ENCODE measurements around the gene CX3CL1.
"Not testable (repeated sequence)": the region's sequence is repeated elsewhere in the genome, so short reads cannot be mapped to it uniquely, and the experiment has no call there.

Gene CX3CL1

GRCh38 chr16:57367116-57367752 is 5.1 kb upstream of the CX3CL1 start:
- H3K36me3 Mint-ChIP-seq (ENCODE audit: low read depth), result no peaks in the 10 kb centered on the region
- no peaks in the 10 kb centered on the region for H3K9me3 Mint-ChIP-seq
- peaks cover 5% of the 10 kb centered on the region for H3K27me3 Mint-ChIP-seq (ENCODE audit: low read depth)
- no peaks in the 10 kb centered on the region for H3K4me1 Mint-ChIP-seq (ENCODE audit: low read depth)
- no peak overlapping the region for H3K4me3 Mint-ChIP-seq
- H3K27ac Mint-ChIP-seq, result peak overlapping the region; percentile 43

- no peaks in the 10 kb centered on the region for H3K36me3 Mint-ChIP-seq (ENCODE audit: low read depth)
- H3K27ac Mint-ChIP-seq, result no peak overlapping the region
- H3K4me3 Mint-ChIP-seq, result no peak overlapping the region
- H3K4me1 Mint-ChIP-seq (ENCODE audit: low read depth), result no peaks in the 10 kb centered on the region
- peaks cover 12% of the 10 kb centered on the region for H3K27me3 Mint-ChIP-seq (ENCODE audit: low read depth)
- H3K9me3 Mint-ChIP-seq, result no peaks in the 10 kb centered on the region
Measured at GRCh38 chr16:57371494-57372371, 557 bp upstream of the CX3CL1 start.

DNA sequence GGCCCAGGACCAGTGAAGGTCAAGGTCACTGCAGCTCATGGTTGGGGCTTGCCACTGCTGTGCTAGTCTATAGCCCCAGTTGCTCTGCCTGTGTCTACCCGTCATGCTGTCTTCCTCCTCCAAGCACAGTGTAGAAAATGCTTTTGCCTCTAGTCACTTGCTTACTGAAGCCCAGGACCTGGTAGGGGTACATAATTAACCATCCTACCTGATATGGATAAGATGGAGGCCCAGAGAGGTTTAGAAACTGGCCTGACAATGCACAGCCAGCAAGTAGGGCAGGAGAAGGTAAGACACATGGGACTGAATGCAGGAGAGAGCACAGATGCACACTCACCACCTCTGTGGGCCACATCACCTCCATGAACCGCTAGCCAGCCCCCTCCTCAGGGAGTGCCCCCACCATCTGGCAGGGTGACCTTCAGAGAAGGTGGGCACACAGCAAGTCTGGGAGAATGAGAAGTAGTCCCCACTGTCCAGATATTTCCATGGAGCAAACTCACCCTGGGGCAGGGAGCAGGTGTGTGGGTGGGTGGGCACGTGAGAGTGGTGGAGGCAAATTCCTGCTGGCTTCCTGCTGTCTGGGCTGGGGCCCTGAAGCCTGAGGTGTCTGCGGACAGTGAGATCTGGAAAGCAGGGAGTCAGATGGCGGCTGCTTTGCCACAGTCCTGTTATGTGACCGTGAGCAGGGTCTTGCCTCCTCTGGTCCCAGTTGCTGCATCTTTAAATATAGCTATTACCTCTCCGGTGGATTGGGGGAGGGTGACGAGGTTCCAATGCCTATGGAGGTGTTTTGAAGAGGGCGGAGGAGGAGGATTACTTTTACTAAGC is 1.0 kb downstream of the CX3CL1 start:
- no peaks in the 10 kb centered on the region for H3K36me3 Mint-ChIP-seq (ENCODE audit: low read depth)

DNA sequence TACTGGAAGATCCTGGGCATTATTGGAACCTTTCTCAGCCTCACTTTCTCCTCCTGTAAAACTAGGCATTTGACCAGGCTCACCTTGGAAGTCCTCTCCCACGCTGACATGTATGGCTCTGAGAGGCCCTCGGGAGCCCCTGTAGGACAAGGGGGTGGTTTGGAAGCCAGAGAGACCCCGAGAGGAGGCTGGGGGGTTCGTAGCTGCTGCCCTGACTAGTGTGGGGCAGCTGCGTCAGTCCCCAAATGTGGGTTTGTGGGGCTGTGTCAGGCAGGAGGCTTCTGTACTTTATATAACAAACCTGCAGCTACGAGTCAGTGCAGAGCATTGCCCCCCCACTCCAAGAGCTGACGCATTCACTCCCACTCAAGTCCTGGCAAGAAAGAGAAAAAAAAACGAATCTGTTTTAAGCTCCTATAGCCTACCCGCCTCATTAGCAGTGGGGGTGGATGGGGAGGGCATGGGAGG is 1.8 kb downstream of the CX3CL1 start:
- H3K9me3 Mint-ChIP-seq, result no peaks in the 10 kb centered on the region
- H3K4me3 Mint-ChIP-seq, result no peak overlapping the region
- peaks cover 5% of the 10 kb centered on the region for H3K4me1 Mint-ChIP-seq (ENCODE audit: low read depth)
- H3K27me3 Mint-ChIP-seq (ENCODE audit: low read depth), result peaks cover 7% of the 10 kb centered on the region
- H3K27ac Mint-ChIP-seq, result no peak overlapping the region
- H3K36me3 Mint-ChIP-seq (ENCODE audit: low read depth), result no peaks in the 10 kb centered on the region

More for the DNA sequence above, 1.0 kb downstream of the CX3CL1 start:
- peaks cover 5% of the 10 kb centered on the region for H3K4me1 Mint-ChIP-seq (ENCODE audit: low read depth)
- no peaks in the 10 kb centered on the region for H3K9me3 Mint-ChIP-seq
- H3K27ac Mint-ChIP-seq, result no peak overlapping the region
- no peak overlapping the region for H3K4me3 Mint-ChIP-seq
- H3K27me3 Mint-ChIP-seq (ENCODE audit: low read depth), result peaks cover 7% of the 10 kb centered on the region

GRCh38 chr16:57374925-57375465 is 2.7 kb downstream of the CX3CL1 start:
- not testable (repeated sequence) for H3K4me1 Mint-ChIP-seq (ENCODE audit: low read depth); H3K36me3 Mint-ChIP-seq (ENCODE audit: low read depth); H3K4me3 Mint-ChIP-seq; H3K9me3 Mint-ChIP-seq; H3K27ac Mint-ChIP-seq; H3K27me3 Mint-ChIP-seq (ENCODE audit: low read depth)

DNA sequence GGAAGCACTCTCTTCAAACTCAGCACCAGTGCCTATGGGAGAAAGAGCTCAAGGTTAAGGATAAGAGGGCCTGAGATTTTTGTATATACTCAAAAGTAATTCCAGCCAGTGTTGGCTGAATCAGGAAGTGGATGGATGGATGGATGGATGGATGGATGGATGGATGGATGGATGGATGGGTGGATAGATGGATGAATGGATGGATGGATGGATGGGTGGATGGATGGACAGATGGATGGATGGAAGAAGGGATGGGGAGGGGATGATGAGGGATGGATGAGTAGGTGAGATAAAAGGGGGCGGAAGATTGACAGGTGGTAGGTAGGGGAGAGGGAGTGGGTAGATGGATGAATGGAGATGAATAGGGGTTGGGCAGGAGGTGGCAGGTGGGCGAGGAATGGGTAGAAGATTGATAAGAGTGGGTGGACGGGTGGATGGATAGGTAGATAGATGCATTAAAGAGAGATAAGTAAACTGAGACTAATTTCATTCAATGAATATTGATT is 4.1 kb downstream of the CX3CL1 start:
- Mint-ChIP-seq H3K36me3 (ENCODE audit: low read depth) (no peaks in the 10 kb centered on the region), H3K4me3 (no peak overlapping the region), H3K27ac (no peak overlapping the region), H3K4me1 (ENCODE audit: low read depth) (peaks cover 5% of the 10 kb centered on the region), H3K27me3 (ENCODE audit: low read depth) (peaks cover 7% of the 10 kb centered on the region), H3K9me3 (no peaks in the 10 kb centered on the region)

DNA sequence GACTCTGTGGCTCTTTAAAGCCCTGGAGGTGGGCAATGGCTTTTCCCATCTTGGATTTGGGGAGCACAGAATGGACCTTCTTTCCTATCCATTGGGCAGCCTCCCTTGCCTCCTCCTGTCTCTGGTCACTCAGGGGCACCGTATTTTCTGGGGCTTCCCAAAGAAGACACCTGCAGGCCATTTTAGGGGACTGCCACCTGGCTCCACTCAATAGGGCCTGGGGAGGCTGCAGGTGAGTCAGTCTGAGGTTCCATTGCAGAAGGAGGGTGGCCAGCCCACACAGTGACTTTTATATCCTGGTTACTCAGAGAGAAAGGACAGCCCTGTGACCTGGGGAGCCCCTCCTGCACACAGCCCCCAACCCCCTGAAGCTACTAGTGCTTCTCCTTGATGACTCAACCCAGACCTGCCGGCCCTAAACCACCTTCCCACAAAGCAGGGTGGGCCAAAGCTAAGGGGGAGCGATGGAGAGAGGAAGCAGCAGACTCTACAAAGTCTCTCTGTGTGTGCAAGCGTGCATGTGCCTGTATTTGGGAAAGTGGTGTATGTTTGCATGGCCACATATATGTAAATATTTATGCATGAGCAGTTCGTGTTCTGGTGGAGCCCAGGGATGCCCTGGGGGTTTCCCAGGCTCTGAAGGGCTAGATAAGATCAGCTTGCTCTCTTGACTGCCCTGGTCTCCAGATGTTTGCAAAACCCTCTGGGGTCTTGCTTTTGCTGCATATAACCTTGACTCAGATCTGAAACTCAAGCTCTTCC is 5.0 kb downstream of the CX3CL1 start:
- Mint-ChIP-seq H3K4me3 (no peak overlapping the region), H3K27ac (no peak overlapping the region), H3K27me3 (ENCODE audit: low read depth) (peaks cover 7% of the 10 kb centered on the region), H3K9me3 (no peaks in the 10 kb centered on the region), H3K4me1 (ENCODE audit: low read depth) (peaks cover 5% of the 10 kb centered on the region), H3K36me3 (ENCODE audit: low read depth) (no peaks in the 10 kb centered on the region)

DNA sequence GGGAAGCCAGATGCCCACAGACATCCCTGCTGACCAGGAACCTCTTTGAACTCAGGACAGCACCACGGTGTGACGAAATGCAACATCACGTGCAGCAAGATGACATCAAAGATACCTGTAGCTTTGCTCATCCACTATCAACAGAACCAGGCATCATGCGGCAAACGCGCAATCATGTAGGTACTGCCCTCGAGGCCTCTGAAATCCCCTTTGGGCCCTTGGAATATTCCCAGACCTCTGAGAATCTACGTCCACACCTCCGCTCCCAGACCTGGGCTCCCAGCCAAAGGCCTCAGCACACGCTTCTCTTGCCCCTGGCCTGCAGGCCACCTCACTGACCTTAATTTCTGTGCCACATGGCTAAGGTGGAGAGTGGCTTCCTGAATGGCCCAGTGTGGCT is 7.3 kb downstream of the CX3CL1 start:
- no peaks in the 10 kb centered on the region for H3K36me3 Mint-ChIP-seq (ENCODE audit: low read depth)
- H3K9me3 Mint-ChIP-seq, result no peaks in the 10 kb centered on the region
- H3K27me3 Mint-ChIP-seq (ENCODE audit: low read depth), result peaks cover 7% of the 10 kb centered on the region
- H3K4me1 Mint-ChIP-seq (ENCODE audit: low read depth), result peaks cover 5% of the 10 kb centered on the region
- no peak overlapping the region for H3K4me3 Mint-ChIP-seq
- no peak overlapping the region for H3K27ac Mint-ChIP-seq

GRCh38 chr16:57380671-57381462 is 8.6 kb downstream of the CX3CL1 start:
- no peak overlapping the region for H3K27ac Mint-ChIP-seq
- H3K9me3 Mint-ChIP-seq, result no peaks in the 10 kb centered on the region
- peaks cover 5% of the 10 kb centered on the region for H3K4me1 Mint-ChIP-seq (ENCODE audit: low read depth)
- peaks cover 7% of the 10 kb centered on the region for H3K27me3 Mint-ChIP-seq (ENCODE audit: low read depth)
- no peak overlapping the region for H3K4me3 Mint-ChIP-seq
- no peaks in the 10 kb centered on the region for H3K36me3 Mint-ChIP-seq (ENCODE audit: low read depth)

- H3K27ac Mint-ChIP-seq, result no peak overlapping the region
- no peaks in the 10 kb centered on the region for H3K36me3 Mint-ChIP-seq (ENCODE audit: low read depth)
- H3K27me3 Mint-ChIP-seq (ENCODE audit: low read depth), result no peaks in the 10 kb centered on the region
- H3K4me1 Mint-ChIP-seq (ENCODE audit: low read depth), result peaks cover 5% of the 10 kb centered on the region
- no peaks in the 10 kb centered on the region for H3K9me3 Mint-ChIP-seq
- H3K4me3 Mint-ChIP-seq, result no peak overlapping the region
Measured at GRCh38 chr16:57381791-57382534, 9.7 kb downstream of the CX3CL1 start.

- no peak overlapping the region for H3K27ac Mint-ChIP-seq
- no peaks in the 10 kb centered on the region for H3K36me3 Mint-ChIP-seq (ENCODE audit: low read depth)
- H3K27me3 Mint-ChIP-seq (ENCODE audit: low read depth), result no peaks in the 10 kb centered on the region
- peaks cover 2% of the 10 kb centered on the region for H3K4me1 Mint-ChIP-seq (ENCODE audit: low read depth)
- no peak overlapping the region for H3K4me3 Mint-ChIP-seq
- H3K9me3 Mint-ChIP-seq, result no peaks in the 10 kb centered on the region
Measured at GRCh38 chr16:57382535-57383275, 10.4 kb downstream of the CX3CL1 start.

Measured in T-helper 1 cell treated with Interleukin-12 subunit alpha and Interleukin-12 subunit beta and Interleukin-4 antibody, amounts not matched to agents 30 μg/mL and 1 μg/mL, for 36 hours (primary cell).